Esophagus muscularis mucosa (tissue), 2 donors: ENCODE measurements around the gene AFAP1.

Experiments used
- POLR2A ChIP-seq: fragments of 450-650 bp; IDR thresholded peaks from one replicate; pipeline ENCODE4 v1.6.1; 2017; ENCODE audit warnings: antibody characterized with exemption, moderate library complexity, mild to moderate bottlenecking, low read depth
- POLR2AphosphoS5 ChIP-seq, 2 donors: sonication (generic); formaldehyde crosslinking; IDR thresholded peaks; one replicate each; pipeline ENCODE4 v1.6.1; 2017; ENCODE audit warnings: antibody characterized with exemption in 2 of 2

DNA sequence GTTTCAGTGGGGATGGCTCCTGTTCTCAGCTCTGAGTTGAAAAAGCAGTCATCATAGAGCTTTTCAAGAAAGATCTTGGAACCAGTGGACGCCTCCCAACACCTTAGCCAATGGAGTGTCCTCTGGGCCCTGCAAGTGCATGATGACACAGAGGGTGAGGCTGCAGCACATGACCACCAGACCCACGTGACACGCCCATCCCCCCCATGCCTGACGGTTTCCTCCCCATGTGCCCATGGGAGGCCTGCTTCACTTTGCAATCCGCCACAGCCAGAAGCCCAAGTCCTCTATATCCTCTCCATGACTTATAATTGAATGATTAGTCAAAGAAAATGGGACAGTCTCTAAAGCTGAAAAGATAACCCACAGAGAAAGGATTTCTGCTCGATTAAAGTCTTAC is 187.0 kb downstream of the AFAP1 start:
- no peak for TF ChIP-seq POLR2AphosphoS5 (IDR thresholded peaks at IDR 0.05)
- no peak for TF ChIP-seq POLR2A
